Measurements from ENCODE around the gene CHCHD10. TPM values are rescaled to one million over a fixed set of nuclear protein-coding genes. Genes with fewer than 3 reads are reported as not detected.

Gene CHCHD10
- total and polyA plus RNA-seq, 10 of the 15 experiments (the other 5 are each of a cell fraction or from before 2014, with no cell fraction given), result 13.2 to 241 (median 128) TPM

DNA sequence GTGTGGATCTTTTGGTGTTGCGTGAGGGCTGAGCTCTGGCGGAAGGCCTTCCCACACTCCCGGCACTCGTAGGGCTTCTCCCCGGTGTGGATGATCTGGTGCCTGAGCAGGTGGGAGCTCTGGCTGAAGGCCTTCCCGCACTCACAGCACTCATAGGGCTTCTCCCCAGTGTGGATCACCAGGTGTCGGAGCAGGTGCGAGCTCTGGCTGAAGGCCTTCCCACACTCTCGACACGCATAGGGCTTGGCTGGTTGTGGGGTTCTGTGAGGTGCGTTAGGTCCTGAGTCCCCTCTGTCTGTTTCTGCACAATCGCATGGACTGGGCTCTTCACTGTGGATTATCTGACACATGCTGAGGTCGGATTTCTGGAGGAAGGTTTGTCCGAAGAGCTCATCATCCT, 23.3 kb downstream of the CHCHD10 start:
- Histone ChIP-seq H3K27ac (ENCODE audit: control insufficient read depth, insufficient read depth) (no peak overlapping the region), H3K4me3 (no peak overlapping the region), H3K36me3 (ENCODE audit: control insufficient read depth in 2 of 2, insufficient read depth in 2 of 2, low read length in 1 of 2) (no peaks in the 10 kb centered on the region; a peak in 1 of 4 replicates), H3K4me2 (ENCODE audit: control insufficient read depth, insufficient read depth) (no peak overlapping the region), H3K9me3 (replicated peaks; ENCODE audit: control insufficient read depth, insufficient read depth, low read length) (no peaks in the 10 kb centered on the region; the same call in 2 of the 3 replicates), H3K79me2 (ENCODE audit: control insufficient read depth, insufficient read depth, low read length) (no peaks in the 10 kb centered on the region), H3K4me1 (ENCODE audit: control insufficient read depth, insufficient read depth, low read length) (no peaks in the 10 kb centered on the region), H2AFZ (ENCODE audit: control insufficient read depth, low read depth, low read length) (no peak overlapping the region), H3K27me3 (replicated peaks in 1 of 2; ENCODE audit: control insufficient read depth in 2 of 2, insufficient read depth in 2 of 2, low read length in 1 of 2) (no peaks in the 10 kb centered on the region), H4K20me1 (ENCODE audit: control insufficient read depth, insufficient read depth) (no peaks in the 10 kb centered on the region), H3K9ac (ENCODE audit: control insufficient read depth, insufficient read depth, low read length) (no peak overlapping the region)
- ChIA-PET SMC1A (ENCODE audit: uncharacterized antibody, unreplicated experiment) (interaction anchor here (0.7 kb wide), 1 partner anchor 13 kb away, joined by 3 read pairs; no protein-coding TSS in a partner anchor), CTCF (no interaction called here), POLR2A (interaction anchor here (1.6 kb wide), 1 partner anchor 11 kb away, joined by 7 read pairs; no protein-coding TSS in a partner anchor), RAD21 (ENCODE audit: unreplicated experiment) (no interaction called here)
- intact Hi-C loops (cut with micrococcal nuclease; ENCODE audit: unreplicated experiment), result no loop called here
- BruUV-seq (replicated peaks), result TSS peak; percentile 46
- WGBS (ENCODE audit: insufficient coverage, insufficient replicate concordance, low lambda C conversion rate, missing lambda C conversion rate), result 92% methylated on average over 14 of the region's 14 CpGs
- in situ Hi-C loops (cut with MboI), result no loop called here
- DNase-seq (ENCODE audit: low read depth, low spot score) (no peak), ATAC-seq (no peak), FAIRE-seq (no peak)
- no peak for TF ChIP-seq TCF12 (IDR thresholded peaks at IDR 0.05; ENCODE audit: low read depth, low read length)
- TF ChIP-seq MEF2A (IDR thresholded peaks at IDR 0.05; ENCODE audit: insufficient read depth, low read depth, low read length), result no peak
- no peak for TF ChIP-seq NFXL1 (IDR thresholded peaks at IDR 0.05; ENCODE audit: borderline replicate concordance)
- TF ChIP-seq ZNF207 (IDR thresholded peaks at IDR 0.05; ENCODE audit: borderline replicate concordance), result no peak
- TF ChIP-seq, protein P1, sequence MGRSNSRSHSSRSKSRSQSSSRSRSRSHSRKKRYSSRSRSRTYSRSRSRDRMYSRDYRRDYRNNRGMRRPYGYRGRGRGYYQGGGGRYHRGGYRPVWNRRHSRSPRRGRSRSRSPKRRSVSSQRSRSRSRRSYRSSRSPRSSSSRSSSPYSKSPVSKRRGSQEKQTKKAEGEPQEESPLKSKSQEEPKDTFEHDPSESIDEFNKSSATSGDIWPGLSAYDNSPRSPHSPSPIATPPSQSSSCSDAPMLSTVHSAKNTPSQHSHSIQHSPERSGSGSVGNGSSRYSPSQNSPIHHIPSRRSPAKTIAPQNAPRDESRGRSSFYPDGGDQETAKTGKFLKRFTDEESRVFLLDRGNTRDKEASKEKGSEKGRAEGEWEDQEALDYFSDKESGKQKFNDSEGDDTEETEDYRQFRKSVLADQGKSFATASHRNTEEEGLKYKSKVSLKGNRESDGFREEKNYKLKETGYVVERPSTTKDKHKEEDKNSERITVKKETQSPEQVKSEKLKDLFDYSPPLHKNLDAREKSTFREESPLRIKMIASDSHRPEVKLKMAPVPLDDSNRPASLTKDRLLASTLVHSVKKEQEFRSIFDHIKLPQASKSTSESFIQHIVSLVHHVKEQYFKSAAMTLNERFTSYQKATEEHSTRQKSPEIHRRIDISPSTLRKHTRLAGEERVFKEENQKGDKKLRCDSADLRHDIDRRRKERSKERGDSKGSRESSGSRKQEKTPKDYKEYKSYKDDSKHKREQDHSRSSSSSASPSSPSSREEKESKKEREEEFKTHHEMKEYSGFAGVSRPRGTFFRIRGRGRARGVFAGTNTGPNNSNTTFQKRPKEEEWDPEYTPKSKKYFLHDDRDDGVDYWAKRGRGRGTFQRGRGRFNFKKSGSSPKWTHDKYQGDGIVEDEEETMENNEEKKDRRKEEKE (IDR thresholded peaks at IDR 0.05), result no peak
- TF ChIP-seq MTA2 (IDR thresholded peaks at IDR 0.05; ENCODE audit: low read depth), result no peak
- no peak for TF ChIP-seq EED (IDR thresholded peaks at IDR 0.05; ENCODE audit: low read depth)
- no peak for TF ChIP-seq ZNF217 (IDR thresholded peaks at IDR 0.05)
- TF ChIP-seq NFYB (IDR thresholded peaks at IDR 0.05; ENCODE audit: insufficient read depth, low read depth, low read length), result no peak
- no peak for TF ChIP-seq GATAD2B (conservative IDR thresholded peaks at IDR 0.05; ENCODE audit: low read depth)
- TF ChIP-seq PAX8 (IDR thresholded peaks at IDR 0.05), result no peak
- TF ChIP-seq, protein P2, sequence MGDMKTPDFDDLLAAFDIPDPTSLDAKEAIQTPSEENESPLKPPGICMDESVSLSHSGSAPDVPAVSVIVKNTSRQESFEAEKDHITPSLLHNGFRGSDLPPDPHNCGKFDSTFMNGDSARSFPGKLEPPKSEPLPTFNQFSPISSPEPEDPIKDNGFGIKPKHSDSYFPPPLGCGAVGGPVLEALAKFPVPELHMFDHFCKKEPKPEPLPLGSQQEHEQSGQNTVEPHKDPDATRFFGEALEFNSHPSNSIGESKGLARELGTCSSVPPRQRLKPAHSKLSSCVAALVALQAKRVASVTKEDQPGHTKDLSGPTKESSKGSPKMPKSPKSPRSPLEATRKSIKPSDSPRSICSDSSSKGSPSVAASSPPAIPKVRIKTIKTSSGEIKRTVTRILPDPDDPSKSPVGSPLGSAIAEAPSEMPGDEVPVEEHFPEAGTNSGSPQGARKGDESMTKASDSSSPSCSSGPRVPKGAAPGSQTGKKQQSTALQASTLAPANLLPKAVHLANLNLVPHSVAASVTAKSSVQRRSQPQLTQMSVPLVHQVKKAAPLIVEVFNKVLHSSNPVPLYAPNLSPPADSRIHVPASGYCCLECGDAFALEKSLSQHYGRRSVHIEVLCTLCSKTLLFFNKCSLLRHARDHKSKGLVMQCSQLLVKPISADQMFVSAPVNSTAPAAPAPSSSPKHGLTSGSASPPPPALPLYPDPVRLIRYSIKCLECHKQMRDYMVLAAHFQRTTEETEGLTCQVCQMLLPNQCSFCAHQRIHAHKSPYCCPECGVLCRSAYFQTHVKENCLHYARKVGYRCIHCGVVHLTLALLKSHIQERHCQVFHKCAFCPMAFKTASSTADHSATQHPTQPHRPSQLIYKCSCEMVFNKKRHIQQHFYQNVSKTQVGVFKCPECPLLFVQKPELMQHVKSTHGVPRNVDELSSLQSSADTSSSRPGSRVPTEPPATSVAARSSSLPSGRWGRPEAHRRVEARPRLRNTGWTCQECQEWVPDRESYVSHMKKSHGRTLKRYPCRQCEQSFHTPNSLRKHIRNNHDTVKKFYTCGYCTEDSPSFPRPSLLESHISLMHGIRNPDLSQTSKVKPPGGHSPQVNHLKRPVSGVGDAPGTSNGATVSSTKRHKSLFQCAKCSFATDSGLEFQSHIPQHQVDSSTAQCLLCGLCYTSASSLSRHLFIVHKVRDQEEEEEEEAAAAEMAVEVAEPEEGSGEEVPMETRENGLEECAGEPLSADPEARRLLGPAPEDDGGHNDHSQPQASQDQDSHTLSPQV (IDR thresholded peaks at IDR 0.05), result peak; percentile 98
- TF ChIP-seq, protein P3, sequence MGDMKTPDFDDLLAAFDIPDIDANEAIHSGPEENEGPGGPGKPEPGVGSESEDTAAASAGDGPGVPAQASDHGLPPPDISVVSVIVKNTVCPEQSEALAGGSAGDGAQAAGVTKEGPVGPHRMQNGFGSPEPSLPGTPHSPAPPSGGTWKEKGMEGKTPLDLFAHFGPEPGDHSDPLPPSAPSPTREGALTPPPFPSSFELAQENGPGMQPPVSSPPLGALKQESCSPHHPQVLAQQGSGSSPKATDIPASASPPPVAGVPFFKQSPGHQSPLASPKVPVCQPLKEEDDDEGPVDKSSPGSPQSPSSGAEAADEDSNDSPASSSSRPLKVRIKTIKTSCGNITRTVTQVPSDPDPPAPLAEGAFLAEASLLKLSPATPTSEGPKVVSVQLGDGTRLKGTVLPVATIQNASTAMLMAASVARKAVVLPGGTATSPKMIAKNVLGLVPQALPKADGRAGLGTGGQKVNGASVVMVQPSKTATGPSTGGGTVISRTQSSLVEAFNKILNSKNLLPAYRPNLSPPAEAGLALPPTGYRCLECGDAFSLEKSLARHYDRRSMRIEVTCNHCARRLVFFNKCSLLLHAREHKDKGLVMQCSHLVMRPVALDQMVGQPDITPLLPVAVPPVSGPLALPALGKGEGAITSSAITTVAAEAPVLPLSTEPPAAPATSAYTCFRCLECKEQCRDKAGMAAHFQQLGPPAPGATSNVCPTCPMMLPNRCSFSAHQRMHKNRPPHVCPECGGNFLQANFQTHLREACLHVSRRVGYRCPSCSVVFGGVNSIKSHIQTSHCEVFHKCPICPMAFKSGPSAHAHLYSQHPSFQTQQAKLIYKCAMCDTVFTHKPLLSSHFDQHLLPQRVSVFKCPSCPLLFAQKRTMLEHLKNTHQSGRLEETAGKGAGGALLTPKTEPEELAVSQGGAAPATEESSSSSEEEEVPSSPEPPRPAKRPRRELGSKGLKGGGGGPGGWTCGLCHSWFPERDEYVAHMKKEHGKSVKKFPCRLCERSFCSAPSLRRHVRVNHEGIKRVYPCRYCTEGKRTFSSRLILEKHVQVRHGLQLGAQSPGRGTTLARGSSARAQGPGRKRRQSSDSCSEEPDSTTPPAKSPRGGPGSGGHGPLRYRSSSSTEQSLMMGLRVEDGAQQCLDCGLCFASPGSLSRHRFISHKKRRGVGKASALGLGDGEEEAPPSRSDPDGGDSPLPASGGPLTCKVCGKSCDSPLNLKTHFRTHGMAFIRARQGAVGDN (IDR thresholded peaks at IDR 0.05), result peak; percentile 94
- TF ChIP-seq ESRRA (IDR thresholded peaks at IDR 0.05; ENCODE audit: low read length), result no peak
- TF ChIP-seq ZNF24 (IDR thresholded peaks at IDR 0.05), result peak; percentile 92

Measured in GM12878 (cell line).